DMS114 treated with DMSO at 0.1 percent for 48 hours (cell line): ENCODE results near the gene PCGF3.
"Not testable (repeated sequence)": the region's sequence is repeated elsewhere in the genome, so short reads cannot be mapped to it uniquely, and the experiment has no call there.

Experiments used
- DNase-seq: peaks from one replicate; lab custom pipeline; 2025; ENCODE audit not compliant: unreplicated experiment; lab: John Stamatoyannopoulos, UW

The PCGF3 gene

GRCh38 chr4:682490-683172 is 23.0 kb upstream of the PCGF3 start:
- DNase-seq: no peak

GRCh38 chr4:683247-683897 is 22.3 kb upstream of the PCGF3 start:
- no peak for DNase-seq

- no peak for DNase-seq
These were observed 21.5 kb upstream of the PCGF3 start for GRCh38 chr4:683982-684622.

GRCh38 chr4:684623-685327 is 20.9 kb upstream of the PCGF3 start:
- no peak for DNase-seq

GRCh38 chr4:685679-686412 is 19.8 kb upstream of the PCGF3 start:
- no peak for DNase-seq

GRCh38 chr4:686413-687040 is 19.1 kb upstream of the PCGF3 start:
- no peak for DNase-seq

- no peak for DNase-seq
These were observed 18.3 kb upstream of the PCGF3 start for GRCh38 chr4:687048-687970.

- DNase-seq: no peak
These were observed 17.4 kb upstream of the PCGF3 start for GRCh38 chr4:687971-688853.

GRCh38 chr4:688854-689681 is 16.6 kb upstream of the PCGF3 start, which contains the start of gene SLC49A3:
TSS of gene SLC49A3 (minus strand) at chr4:689151. CDS start at chr4:689127, 24 bp downstream.
- DNase-seq: no peak

- no peak for DNase-seq
These were observed 15.9 kb upstream of the PCGF3 start for GRCh38 chr4:689723-690122.

- no peak for DNase-seq
These were observed 12.7 kb upstream of the PCGF3 start for GRCh38 chr4:692771-693554.

GRCh38 chr4:694341-694940 is 11.2 kb upstream of the PCGF3 start:
- not testable (repeated sequence) for DNase-seq

- DNase-seq: no peak
These were observed 5.6 kb upstream of the PCGF3 start for GRCh38 chr4:699816-700580.

GRCh38 chr4:700587-701264 is 4.9 kb upstream of the PCGF3 start:
- DNase-seq: no peak

- no peak for DNase-seq
These were observed 3.0 kb upstream of the PCGF3 start for GRCh38 chr4:702618-703048.
